ENCODE measurements around the gene DFFA.

Gene DFFA

DNA sequence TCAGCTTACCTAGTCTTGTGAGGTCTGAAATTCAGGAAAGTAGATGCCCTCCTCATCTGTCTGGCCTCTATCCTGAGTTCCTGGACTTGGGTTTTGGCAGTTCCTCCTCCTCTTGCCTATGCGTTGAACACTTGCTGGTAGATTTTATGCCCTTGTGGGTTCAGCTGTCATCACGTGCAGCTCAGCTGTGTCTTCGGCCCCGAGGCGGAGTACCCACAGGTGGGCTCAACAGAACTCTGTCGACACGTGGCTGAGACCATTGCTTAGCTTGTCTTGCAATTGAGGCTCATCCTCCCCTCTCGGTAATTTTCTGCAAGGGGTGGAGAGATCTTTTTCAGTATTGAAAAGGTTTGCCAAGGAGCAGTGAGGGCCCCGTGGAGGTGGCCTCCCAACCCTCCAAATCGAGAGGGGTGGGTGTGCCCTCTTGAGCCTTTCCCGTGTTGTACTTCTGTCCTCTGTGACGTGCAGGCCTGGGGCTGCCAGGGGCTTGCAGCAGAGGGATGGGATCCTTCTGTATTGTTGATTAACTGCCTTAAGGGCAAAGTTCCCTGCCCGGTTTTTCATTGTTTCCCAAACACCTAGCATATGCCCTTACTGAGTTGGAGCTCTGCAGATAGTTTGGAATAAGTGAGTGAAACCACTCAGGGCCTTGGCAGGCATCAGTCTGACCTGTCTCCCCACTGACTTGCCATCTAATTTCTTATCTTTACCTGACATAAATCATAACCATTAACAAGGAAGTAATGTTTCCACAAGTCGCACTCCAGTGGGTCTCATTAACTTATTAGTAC lies 39.2 kb downstream of the DFFA start:
- Histone ChIP-seq H2AK5ac (ENCODE audit: low read length) (no peak overlapping the region), H2BK120ac (ENCODE audit: insufficient read depth, low read length, poor library complexity) (no peak overlapping the region), H4K8ac (ENCODE audit: low read depth, low read length) (no peak overlapping the region), H4K12ac (ENCODE audit: low read depth, low read length) (no peak overlapping the region), H3K27ac (ENCODE audit: low read depth, low read length) (no peak overlapping the region), H3K18ac (ENCODE audit: low read length) (no peak overlapping the region), H3K79me2 (ENCODE audit: control insufficient read depth, insufficient read depth, low read length, poor library complexity) (no peaks in the 10 kb centered on the region), H3K23ac (ENCODE audit: low read length) (no peak overlapping the region), H3K9ac (ENCODE audit: low read length) (no peak overlapping the region), H3K36me3 (ENCODE audit: control insufficient read depth in 1 of 2, insufficient read depth in 2 of 2, low read length in 2 of 2) (no peaks in the 10 kb centered on the region), H3K14ac (ENCODE audit: low read length) (no peak overlapping the region), H3K4me2 (ENCODE audit: low read length) (no peak overlapping the region), H3K4ac (ENCODE audit: low read depth, low read length) (no peak overlapping the region), H3K79me1 (ENCODE audit: low read length) (peaks cover 7% of the 10 kb centered on the region), H3K4me1 (ENCODE audit: control insufficient read depth in 1 of 2, insufficient read depth in 2 of 2, low read length in 2 of 2) (peaks cover 3 to 6% of the 10 kb centered on the region in 2 experiments), H2BK5ac (ENCODE audit: low read depth, low read length, poor library complexity) (no peak overlapping the region), H2BK12ac (ENCODE audit: low read length) (no peak overlapping the region), H3K27me3 (ENCODE audit: insufficient read depth, low read length) (no peaks in the 10 kb centered on the region), H2AFZ (ENCODE audit: insufficient read depth, low read length, poor library complexity) (no peak overlapping the region), H4K91ac (ENCODE audit: low read depth, low read length) (no peak overlapping the region), H3K9me3 (ENCODE audit: insufficient read depth, low read depth, low read length) (no peaks in the 10 kb centered on the region), H3K4me3 (ENCODE audit: low read depth, low read length) (no peak overlapping the region)
- DNase-seq = no peak
- no CpG with 5 or more reads among the region's 14 CpGs for WGBS (ENCODE audit: extremely low coverage, insufficient coverage, insufficient read length)

DNA sequence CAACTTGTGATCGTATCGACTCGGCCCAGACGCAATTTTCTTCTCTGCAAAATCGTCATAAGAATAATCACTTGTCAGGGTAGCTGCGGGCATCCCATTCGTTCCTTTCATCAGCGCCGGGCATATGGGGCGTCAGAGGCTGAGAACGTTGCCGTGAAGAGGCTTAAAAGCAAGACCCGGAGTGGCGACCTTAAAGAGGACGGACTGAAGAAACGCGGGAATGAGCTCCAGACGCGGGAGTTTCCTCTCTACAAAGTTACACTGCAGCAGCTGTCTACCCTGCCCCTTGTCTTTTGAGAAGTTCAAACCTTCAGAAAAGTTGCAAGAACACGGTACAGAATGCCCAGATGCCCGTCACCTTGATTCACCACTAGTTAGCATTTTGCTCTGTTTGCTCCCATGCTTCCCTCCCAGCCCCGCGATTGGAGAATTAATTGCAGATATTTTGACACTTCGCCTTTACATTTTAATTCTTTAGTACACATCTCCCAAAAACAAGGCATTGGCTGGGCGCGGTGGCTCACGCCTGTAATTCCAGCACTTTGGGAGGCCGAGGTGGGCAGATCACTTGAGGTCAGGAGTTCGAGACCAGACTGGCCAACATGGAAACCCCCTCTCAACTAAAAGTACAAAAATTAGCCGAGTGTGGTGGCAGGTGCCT lies 41.1 kb downstream of the DFFA start:
- Histone ChIP-seq H3K4me2 (ENCODE audit: low read length) (peak overlapping the region; percentile 81), H3K27ac (ENCODE audit: low read depth, low read length) (no peak overlapping the region), H4K91ac (ENCODE audit: low read depth, low read length) (peak overlapping the region; percentile 38), H2AK5ac (ENCODE audit: low read length) (no peak overlapping the region), H2AFZ (ENCODE audit: insufficient read depth, low read length, poor library complexity) (peak overlapping the region; percentile 74), H4K8ac (ENCODE audit: low read depth, low read length) (peak overlapping the region; percentile 64), H3K18ac (ENCODE audit: low read length) (peak overlapping the region; percentile 36), H3K79me2 (ENCODE audit: control insufficient read depth, insufficient read depth, low read length, poor library complexity) (no peaks in the 10 kb centered on the region), H2BK120ac (ENCODE audit: insufficient read depth, low read length, poor library complexity) (no peak overlapping the region), H3K4me1 (ENCODE audit: control insufficient read depth in 1 of 2, insufficient read depth in 2 of 2, low read length in 2 of 2) (peaks cover 3 to 6% of the 10 kb centered on the region in 2 experiments), H2BK5ac (ENCODE audit: low read depth, low read length, poor library complexity) (no peak overlapping the region), H3K4me3 (ENCODE audit: low read depth, low read length) (peak overlapping the region; percentile 82), H3K9ac (ENCODE audit: low read length) (peak overlapping the region; percentile 75), H3K27me3 (ENCODE audit: insufficient read depth, low read length) (no peaks in the 10 kb centered on the region), H3K79me1 (ENCODE audit: low read length) (peaks cover 7% of the 10 kb centered on the region), H3K36me3 (ENCODE audit: control insufficient read depth in 1 of 2, insufficient read depth in 2 of 2, low read length in 2 of 2) (no peaks in the 10 kb centered on the region), H3K4ac (ENCODE audit: low read depth, low read length) (no peak overlapping the region), H3K23ac (ENCODE audit: low read length) (no peak overlapping the region), H3K9me3 (ENCODE audit: insufficient read depth, low read depth, low read length) (no peaks in the 10 kb centered on the region), H2BK12ac (ENCODE audit: low read length) (no peak overlapping the region), H4K12ac (ENCODE audit: low read depth, low read length) (peak overlapping the region; percentile 49), H3K14ac (ENCODE audit: low read length) (peak overlapping the region; percentile 63)
- peak; percentile 82 to 90 for DNase-seq
- WGBS (ENCODE audit: extremely low coverage, insufficient coverage, insufficient read length) = no CpG with 5 or more reads among the region's 30 CpGs

DNA sequence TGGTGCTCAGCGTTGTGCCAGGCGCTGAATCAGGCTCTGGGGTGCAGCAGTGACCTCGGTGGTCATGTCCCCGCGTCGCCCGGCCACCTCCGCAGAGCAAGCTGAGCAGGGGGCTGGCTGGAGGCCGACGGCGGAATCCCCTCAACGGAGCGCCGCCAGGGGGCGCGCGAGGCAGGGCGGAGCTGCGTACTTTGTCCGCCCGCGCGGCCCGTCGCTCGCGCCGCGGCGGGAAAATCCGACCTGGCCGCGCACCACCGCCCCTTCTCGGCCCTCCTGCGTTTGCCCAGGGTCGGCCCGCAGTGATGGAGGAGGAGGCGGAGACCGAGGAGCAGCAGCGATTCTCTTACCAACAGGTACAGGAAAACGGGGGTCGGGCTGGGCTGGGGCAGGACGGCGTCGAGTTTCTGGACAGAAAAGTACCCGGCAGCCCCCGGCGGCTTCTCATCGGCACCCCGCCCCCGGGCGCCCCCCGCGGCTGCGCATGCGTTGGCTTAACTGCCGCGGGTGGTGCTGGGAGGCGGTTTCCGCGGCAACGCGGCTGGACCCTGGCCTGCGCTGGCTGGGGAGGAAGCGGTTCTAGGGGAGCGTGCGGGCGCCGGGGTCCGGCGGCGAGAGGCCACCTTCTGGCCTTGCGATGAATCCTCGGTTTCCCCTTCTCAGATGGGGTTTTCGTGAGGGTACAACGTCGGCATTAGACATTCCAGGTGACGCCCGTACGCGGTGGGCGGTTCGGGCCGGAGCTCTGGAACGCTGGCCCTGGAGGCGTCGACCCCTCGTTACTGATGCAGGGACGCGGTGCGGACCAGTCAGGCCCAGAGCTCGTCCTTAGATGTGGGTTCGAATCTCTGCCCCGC lies 41.9 kb downstream of the DFFA start, which contains the start of gene CENPS:
CENPS (plus strand) TSS at position 218 of the 854 bp plus-strand sequence; CDS start at position 303, 85 bp downstream.
- H4K91ac ChIP-seq (ENCODE audit: low read depth, low read length) = peak within 1 kb of the TSS; percentile 87
- H4K8ac ChIP-seq (ENCODE audit: low read depth, low read length) = peak within 1 kb of the TSS; percentile 89

DNA sequence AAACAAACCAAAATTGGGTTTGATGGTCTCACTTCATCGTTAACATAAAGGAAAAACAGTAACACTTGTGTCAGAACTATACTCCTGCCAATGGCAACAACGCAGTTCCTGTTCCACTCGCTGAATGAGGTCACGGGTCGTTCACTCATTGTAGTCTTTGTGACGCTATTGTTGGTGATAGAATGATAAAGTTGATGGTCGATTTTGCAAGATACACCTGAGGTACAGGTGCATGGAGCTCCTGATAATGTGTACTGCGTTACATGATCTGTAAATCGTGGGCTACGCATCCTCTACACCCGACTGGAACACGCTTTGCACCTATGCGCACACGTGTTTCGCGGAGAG lies 42.5 kb downstream of the DFFA start:
- H3K4me1 ChIP-seq (ENCODE audit: control insufficient read depth in 1 of 2, insufficient read depth in 2 of 2, low read length in 2 of 2) = peaks cover 3 to 6% of the 10 kb centered on the region in 2 experiments
- no CpG with 5 or more reads among the region's 16 CpGs for WGBS (ENCODE audit: extremely low coverage, insufficient coverage, insufficient read length)
- no peak overlapping the region for H3K18ac ChIP-seq (ENCODE audit: low read length)
- no peak overlapping the region for H3K14ac ChIP-seq (ENCODE audit: low read length)
- no peak overlapping the region for H2AK5ac ChIP-seq (ENCODE audit: low read length)
- no peak overlapping the region for H3K23ac ChIP-seq (ENCODE audit: low read length)
- H4K12ac ChIP-seq (ENCODE audit: low read depth, low read length) = no peak overlapping the region
- no peak overlapping the region for H4K91ac ChIP-seq (ENCODE audit: low read depth, low read length)
- no peak overlapping the region for H2BK5ac ChIP-seq (ENCODE audit: low read depth, low read length, poor library complexity)
- H3K79me1 ChIP-seq (ENCODE audit: low read length) = peaks cover 7% of the 10 kb centered on the region
- H3K36me3 ChIP-seq (ENCODE audit: control insufficient read depth in 1 of 2, insufficient read depth in 2 of 2, low read length in 2 of 2) = no peaks in the 10 kb centered on the region
- no peaks in the 10 kb centered on the region for H3K27me3 ChIP-seq (ENCODE audit: insufficient read depth, low read length)
- no peak overlapping the region for H2BK120ac ChIP-seq (ENCODE audit: insufficient read depth, low read length, poor library complexity)
- peak overlapping the region; percentile 12 for H2AFZ ChIP-seq (ENCODE audit: insufficient read depth, low read length, poor library complexity)
- no peaks in the 10 kb centered on the region for H3K9me3 ChIP-seq (ENCODE audit: insufficient read depth, low read depth, low read length)
- peak overlapping the region; percentile 76 for H3K4me3 ChIP-seq (ENCODE audit: low read depth, low read length)
- no peaks in the 10 kb centered on the region for H3K79me2 ChIP-seq (ENCODE audit: control insufficient read depth, insufficient read depth, low read length, poor library complexity)
- H3K27ac ChIP-seq (ENCODE audit: low read depth, low read length) = no peak overlapping the region
- H4K8ac ChIP-seq (ENCODE audit: low read depth, low read length) = peak overlapping the region; percentile 33
- no peak overlapping the region for H2BK12ac ChIP-seq (ENCODE audit: low read length)
- DNase-seq = no peak
- peak overlapping the region; percentile 81 for H3K4me2 ChIP-seq (ENCODE audit: low read length)
- no peak overlapping the region for H3K4ac ChIP-seq (ENCODE audit: low read depth, low read length)
- H3K9ac ChIP-seq (ENCODE audit: low read length) = peak overlapping the region; percentile 70

More for the DNA sequence above, 41.9 kb downstream of the DFFA start, which contains the start of gene CENPS:
- Histone ChIP-seq H3K4me1 (ENCODE audit: control insufficient read depth in 1 of 2, insufficient read depth in 2 of 2, low read length in 2 of 2) (peaks cover 3 to 6% of the 10 kb centered on the region in 2 experiments), H3K79me1 (ENCODE audit: low read length) (peaks cover 7% of the 10 kb centered on the region), H3K9me3 (ENCODE audit: insufficient read depth, low read depth, low read length) (no peaks in the 10 kb centered on the region), H2BK120ac (ENCODE audit: insufficient read depth, low read length, poor library complexity) (peak within 1 kb of the TSS; percentile 71), H3K79me2 (ENCODE audit: control insufficient read depth, insufficient read depth, low read length, poor library complexity) (no peaks in the 10 kb centered on the region), H3K23ac (ENCODE audit: low read length) (no peak within 1 kb of the TSS), H3K9ac (ENCODE audit: low read length) (peak within 1 kb of the TSS; percentile 75), H4K12ac (ENCODE audit: low read depth, low read length) (peak within 1 kb of the TSS; percentile 63), H3K36me3 (ENCODE audit: control insufficient read depth in 1 of 2, insufficient read depth in 2 of 2, low read length in 2 of 2) (no peaks in the 10 kb centered on the region), H2BK12ac (ENCODE audit: low read length) (peak within 1 kb of the TSS; percentile 29), H3K4me3 (ENCODE audit: low read depth, low read length) (peak within 1 kb of the TSS; percentile 82), H3K27me3 (ENCODE audit: insufficient read depth, low read length) (no peaks in the 10 kb centered on the region), H3K4me2 (ENCODE audit: low read length) (peak within 1 kb of the TSS; percentile 81), H3K18ac (ENCODE audit: low read length) (peak within 1 kb of the TSS; percentile 73), H2AK5ac (ENCODE audit: low read length) (no peak within 1 kb of the TSS), H2BK5ac (ENCODE audit: low read depth, low read length, poor library complexity) (peak within 1 kb of the TSS; percentile 70), H2AFZ (ENCODE audit: insufficient read depth, low read length, poor library complexity) (peak within 1 kb of the TSS; percentile 86), H3K27ac (ENCODE audit: low read depth, low read length) (peak within 1 kb of the TSS; percentile 65), H3K14ac (ENCODE audit: low read length) (peak within 1 kb of the TSS; percentile 69), H3K4ac (ENCODE audit: low read depth, low read length) (peak within 1 kb of the TSS; percentile 22)
- no CpG with 5 or more reads among the region's 95 CpGs for WGBS (ENCODE audit: extremely low coverage, insufficient coverage, insufficient read length)
- peak; percentile 77 to 94 for DNase-seq
